ENCODE results near the gene SPRR3.

SPRR3 gene

DNA sequence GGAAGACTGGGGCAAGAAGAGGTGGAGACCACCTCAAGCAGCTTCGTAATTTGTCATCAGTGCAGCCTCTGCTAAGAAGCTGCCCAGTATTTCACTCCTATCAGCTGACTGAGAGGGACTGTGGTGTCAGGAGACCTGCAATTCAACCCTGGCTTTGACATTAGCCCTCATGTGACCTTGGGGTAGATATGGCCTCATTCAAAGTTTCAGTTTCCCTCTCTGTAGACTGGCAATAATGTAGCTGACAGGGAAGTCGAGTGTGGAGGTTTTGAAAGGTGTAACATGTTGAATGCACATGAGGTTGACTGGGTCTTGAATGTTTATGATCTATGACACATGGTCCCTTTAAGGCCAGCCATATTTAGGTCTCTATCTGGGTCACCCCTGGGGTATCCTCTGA, 33.3 kb upstream of the SPRR3 start:
- no peak overlapping the region for H3K4me3 ChIP-seq (ENCODE audit: low read length)
- peaks cover 12% of the 10 kb centered on the region for H3K4me1 ChIP-seq (ENCODE audit: control insufficient read depth, insufficient read depth, low read length)
- no peaks in the 10 kb centered on the region for H3K27me3 ChIP-seq (ENCODE audit: control insufficient read depth, insufficient read depth, low read length)
- H3K9me3 ChIP-seq (ENCODE audit: control insufficient read depth, low read length), result no peaks in the 10 kb centered on the region
- H3K36me3 ChIP-seq (ENCODE audit: control insufficient read depth, insufficient read depth, low read length), result no peaks in the 10 kb centered on the region
- H3K9ac ChIP-seq (ENCODE audit: low read length), result no peak overlapping the region

DNA sequence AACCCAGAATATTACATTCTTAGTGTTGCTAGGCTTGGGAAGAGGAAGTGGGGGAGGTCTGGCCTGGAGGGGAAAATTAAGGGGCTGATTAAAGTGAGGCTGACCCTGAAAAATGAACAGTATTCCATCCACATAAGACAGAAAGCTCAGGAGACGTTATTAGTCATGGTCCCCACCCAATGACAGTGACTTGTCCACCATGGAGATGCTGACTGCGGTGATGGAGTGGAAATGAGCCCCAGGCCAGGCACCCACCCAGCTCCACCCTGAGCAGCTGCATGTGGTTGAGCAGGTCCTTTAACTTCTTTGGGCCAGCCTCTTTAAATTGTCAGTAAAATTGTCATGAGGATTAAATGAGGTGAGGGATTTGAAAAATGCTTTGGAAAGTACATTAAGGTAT, 32.5 kb upstream of the SPRR3 start:
- Histone ChIP-seq H3K36me3 (ENCODE audit: control insufficient read depth, insufficient read depth, low read length) (no peaks in the 10 kb centered on the region), H3K9ac (ENCODE audit: low read length) (no peak overlapping the region), H3K4me3 (ENCODE audit: low read length) (no peak overlapping the region), H3K9me3 (ENCODE audit: control insufficient read depth, low read length) (no peaks in the 10 kb centered on the region), H3K27me3 (ENCODE audit: control insufficient read depth, insufficient read depth, low read length) (no peaks in the 10 kb centered on the region), H3K4me1 (ENCODE audit: control insufficient read depth, insufficient read depth, low read length) (peaks cover 12% of the 10 kb centered on the region)

DNA sequence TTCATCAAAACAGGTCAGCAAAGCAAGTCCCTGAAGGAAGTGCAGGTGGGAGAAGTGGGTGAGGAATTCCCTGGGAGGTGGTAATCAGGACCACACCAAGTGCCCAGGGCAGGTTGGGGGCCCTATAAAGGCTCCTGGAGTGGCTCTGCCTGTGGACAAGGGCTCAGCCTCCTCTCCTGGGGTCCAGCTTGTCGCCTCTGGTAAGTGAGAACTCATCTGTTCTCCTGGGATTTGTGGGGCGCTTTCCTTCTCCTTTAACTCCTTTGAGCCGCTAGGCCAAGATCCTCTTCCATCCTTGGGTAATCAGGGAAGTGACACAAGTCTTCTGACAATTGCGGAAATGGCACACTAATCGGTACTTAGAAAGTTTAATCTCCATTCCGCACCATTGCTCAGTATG, 31.1 kb upstream of the SPRR3 start, which contains the start of gene SPRR4:
SPRR4 (plus strand) TSS at position 154 of the 400 bp plus-strand sequence. CDS start 1,243 bp downstream, outside the sequence.
- Histone ChIP-seq H3K9ac (ENCODE audit: low read length) (no peak within 1 kb of the TSS), H3K4me3 (ENCODE audit: low read length) (no peak within 1 kb of the TSS), H3K27me3 (ENCODE audit: control insufficient read depth, insufficient read depth, low read length) (no peaks in the 10 kb centered on the region), H3K9me3 (ENCODE audit: control insufficient read depth, low read length) (no peaks in the 10 kb centered on the region), H3K4me1 (ENCODE audit: control insufficient read depth, insufficient read depth, low read length) (peaks cover 12% of the 10 kb centered on the region), H3K36me3 (ENCODE audit: control insufficient read depth, insufficient read depth, low read length) (no peaks in the 10 kb centered on the region)

DNA sequence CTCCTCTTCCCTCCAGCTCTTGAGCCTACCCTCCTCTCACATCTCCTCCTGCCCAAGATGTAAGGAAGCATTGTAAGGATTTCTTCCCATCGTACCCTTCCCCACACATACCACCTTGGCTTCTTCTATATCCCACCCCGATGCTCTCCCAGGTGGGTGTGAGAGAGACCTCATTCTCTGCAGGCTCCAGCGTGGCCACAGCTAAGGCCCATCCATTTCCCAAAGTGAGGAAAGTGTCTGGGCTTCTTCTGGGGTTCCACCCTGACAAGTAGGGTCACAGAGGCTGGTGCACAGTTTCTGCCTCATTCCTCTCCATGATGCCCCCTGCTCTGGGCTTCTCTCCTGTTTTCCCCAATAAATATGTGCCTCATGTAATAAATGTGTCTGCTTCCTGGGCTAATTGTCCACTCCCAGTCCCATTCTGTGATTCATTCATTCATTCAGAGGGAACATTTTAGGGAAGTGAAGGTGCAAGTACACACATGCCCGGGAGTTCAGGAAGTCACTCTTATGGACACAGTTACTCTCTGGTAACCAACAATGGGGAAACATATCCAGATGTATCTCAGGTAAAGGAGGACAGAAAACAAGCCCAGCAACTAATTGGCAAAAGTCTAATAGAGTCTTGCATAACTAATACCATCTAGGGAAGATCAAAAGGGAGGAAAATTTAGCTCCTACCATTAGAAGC, 29.2 kb upstream of the SPRR3 start:
- H3K36me3 ChIP-seq (ENCODE audit: control insufficient read depth, insufficient read depth, low read length), result no peaks in the 10 kb centered on the region
- no peaks in the 10 kb centered on the region for H3K27me3 ChIP-seq (ENCODE audit: control insufficient read depth, insufficient read depth, low read length)
- peaks cover 6% of the 10 kb centered on the region for H3K4me1 ChIP-seq (ENCODE audit: control insufficient read depth, insufficient read depth, low read length)
- H3K4me3 ChIP-seq (ENCODE audit: low read length), result no peak overlapping the region
- no peaks in the 10 kb centered on the region for H3K9me3 ChIP-seq (ENCODE audit: control insufficient read depth, low read length)
- no peak overlapping the region for H3K9ac ChIP-seq (ENCODE audit: low read length)

DNA sequence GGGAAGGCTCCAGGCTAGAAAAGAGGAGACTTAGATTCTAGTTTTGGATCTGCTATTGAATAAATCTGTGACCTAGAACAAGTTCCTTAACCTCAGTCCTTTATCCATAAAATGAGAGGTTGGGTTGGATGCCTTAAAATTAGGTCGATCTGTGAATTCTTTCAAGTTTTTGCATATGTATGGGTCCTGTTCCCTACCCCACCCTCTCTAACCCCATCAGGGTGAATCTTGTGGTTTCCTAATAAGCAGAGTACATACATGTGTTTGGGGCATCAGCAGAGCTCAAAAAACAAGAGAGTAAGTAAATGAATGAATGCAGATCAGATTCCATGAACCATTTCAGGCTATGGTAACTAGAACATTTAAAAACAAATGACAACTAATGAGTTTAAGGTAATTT, 24.9 kb upstream of the SPRR3 start:
- Histone ChIP-seq H3K9ac (ENCODE audit: low read length) (no peak overlapping the region), H3K4me1 (ENCODE audit: control insufficient read depth, insufficient read depth, low read length) (no peaks in the 10 kb centered on the region), H3K4me3 (ENCODE audit: low read length) (no peak overlapping the region), H3K9me3 (ENCODE audit: control insufficient read depth, low read length) (no peaks in the 10 kb centered on the region), H3K27me3 (ENCODE audit: control insufficient read depth, insufficient read depth, low read length) (no peaks in the 10 kb centered on the region), H3K36me3 (ENCODE audit: control insufficient read depth, insufficient read depth, low read length) (no peaks in the 10 kb centered on the region)

DNA sequence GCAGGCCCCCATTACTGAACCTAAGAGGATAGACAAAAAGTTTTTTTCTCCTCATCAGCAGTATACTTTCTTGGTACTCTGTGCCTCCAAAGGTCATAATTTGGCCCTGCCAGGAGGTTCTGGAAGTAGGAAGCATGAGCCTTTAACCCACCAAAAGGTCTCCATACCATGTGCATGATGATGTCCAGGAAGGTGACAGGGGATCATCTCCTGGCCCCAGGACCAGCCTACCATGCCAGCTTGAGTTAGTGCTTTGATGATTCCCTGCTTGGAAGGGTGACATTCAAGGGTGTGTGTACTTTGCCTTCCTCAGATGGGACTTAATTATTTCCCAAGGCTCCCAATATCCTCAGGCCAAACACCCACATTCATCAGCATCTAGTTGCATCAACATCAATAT, 23.9 kb upstream of the SPRR3 start:
- Histone ChIP-seq H3K4me1 (ENCODE audit: control insufficient read depth, insufficient read depth, low read length) (no peaks in the 10 kb centered on the region), H3K4me3 (ENCODE audit: low read length) (no peak overlapping the region), H3K27me3 (ENCODE audit: control insufficient read depth, insufficient read depth, low read length) (no peaks in the 10 kb centered on the region), H3K9ac (ENCODE audit: low read length) (no peak overlapping the region), H3K9me3 (ENCODE audit: control insufficient read depth, low read length) (no peaks in the 10 kb centered on the region), H3K36me3 (ENCODE audit: control insufficient read depth, insufficient read depth, low read length) (no peaks in the 10 kb centered on the region)

DNA sequence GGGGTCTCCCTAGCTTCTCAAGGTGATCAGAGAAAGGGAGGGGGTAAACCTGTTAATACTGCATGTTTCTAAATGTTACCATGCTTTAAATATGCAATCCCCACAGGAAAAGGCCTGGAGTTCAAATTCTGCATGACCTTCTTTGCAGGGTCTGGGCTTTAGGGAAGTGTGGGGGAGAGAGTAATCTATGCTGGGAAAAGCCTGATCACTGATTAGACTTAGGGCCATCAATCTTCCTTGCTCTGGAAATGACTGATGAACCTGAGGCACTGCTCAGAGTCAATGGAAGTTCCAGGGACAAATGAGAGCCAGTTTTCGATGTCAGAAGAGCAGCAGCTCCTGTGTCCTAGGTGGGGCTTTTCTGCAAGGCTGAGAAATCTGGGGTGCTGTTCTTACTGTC, 20.9 kb upstream of the SPRR3 start:
- Histone ChIP-seq H3K9me3 (ENCODE audit: control insufficient read depth, low read length) (no peaks in the 10 kb centered on the region), H3K27me3 (ENCODE audit: control insufficient read depth, insufficient read depth, low read length) (no peaks in the 10 kb centered on the region), H3K9ac (ENCODE audit: low read length) (no peak overlapping the region), H3K36me3 (ENCODE audit: control insufficient read depth, insufficient read depth, low read length) (no peaks in the 10 kb centered on the region), H3K4me1 (ENCODE audit: control insufficient read depth, insufficient read depth, low read length) (no peaks in the 10 kb centered on the region), H3K4me3 (ENCODE audit: low read length) (no peak overlapping the region)

DNA sequence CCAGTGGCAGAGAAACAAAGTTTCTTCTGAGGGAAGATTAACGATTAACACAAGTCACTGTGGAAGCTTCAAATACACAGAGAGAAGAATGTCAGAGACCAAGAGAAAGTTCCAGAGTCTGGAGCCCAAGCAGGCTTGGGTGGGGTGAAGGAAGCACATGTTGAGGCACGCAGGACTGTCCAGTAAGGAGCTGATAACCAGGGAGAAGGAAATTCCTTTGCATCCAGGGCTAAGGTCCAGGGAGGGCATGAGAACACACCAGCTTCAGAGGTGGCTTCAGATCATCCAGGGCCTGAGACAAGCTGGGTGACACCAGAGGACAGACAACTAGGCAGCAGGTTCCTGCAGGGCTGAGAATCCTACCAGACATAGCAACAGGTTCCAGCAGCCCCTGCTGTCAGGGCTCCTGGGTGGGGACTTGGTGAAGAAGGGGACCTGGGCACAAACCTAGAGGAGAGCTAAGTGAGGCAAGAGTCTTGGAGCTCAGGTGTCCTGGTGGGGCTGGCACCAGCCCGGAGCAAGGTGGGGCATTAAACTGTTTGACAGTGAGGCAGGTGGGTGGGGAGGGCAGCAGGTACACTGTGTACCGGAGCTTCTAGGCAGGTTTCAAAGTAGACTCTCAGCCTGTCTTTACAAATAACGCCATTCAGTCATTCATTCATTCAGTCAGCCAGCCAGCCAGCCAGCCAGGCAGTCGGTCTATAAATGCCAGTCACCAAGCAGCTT, 20.2 kb upstream of the SPRR3 start:
- H3K4me1 ChIP-seq (ENCODE audit: control insufficient read depth, insufficient read depth, low read length), result no peaks in the 10 kb centered on the region
- H3K4me3 ChIP-seq (ENCODE audit: low read length), result no peak overlapping the region
- H3K9ac ChIP-seq (ENCODE audit: low read length), result no peak overlapping the region
- no peaks in the 10 kb centered on the region for H3K9me3 ChIP-seq (ENCODE audit: control insufficient read depth, low read length)
- no peaks in the 10 kb centered on the region for H3K36me3 ChIP-seq (ENCODE audit: control insufficient read depth, insufficient read depth, low read length)
- no peaks in the 10 kb centered on the region for H3K27me3 ChIP-seq (ENCODE audit: control insufficient read depth, insufficient read depth, low read length)

DNA sequence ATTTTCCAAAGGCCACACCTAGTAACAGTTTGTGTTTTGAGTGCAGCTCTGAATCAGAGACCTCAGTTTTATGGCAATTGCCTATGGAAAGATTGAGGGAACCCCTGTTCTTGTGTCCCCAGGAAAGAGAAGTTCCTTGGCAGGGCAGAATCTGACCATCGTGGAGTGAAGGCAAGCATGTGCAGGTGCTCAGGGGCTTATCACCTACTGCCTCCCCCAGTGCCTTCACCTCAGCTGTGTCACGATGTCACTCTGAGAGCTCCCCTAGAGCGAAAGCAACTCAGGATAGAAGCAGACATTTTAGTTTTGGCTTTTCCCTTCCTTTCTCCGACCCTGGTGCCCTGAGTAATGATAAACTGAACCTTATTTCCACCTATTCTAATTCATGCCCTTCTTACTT, 19.5 kb upstream of the SPRR3 start:
- Histone ChIP-seq H3K36me3 (ENCODE audit: control insufficient read depth, insufficient read depth, low read length) (no peaks in the 10 kb centered on the region), H3K27me3 (ENCODE audit: control insufficient read depth, insufficient read depth, low read length) (no peaks in the 10 kb centered on the region), H3K9ac (ENCODE audit: low read length) (no peak overlapping the region), H3K9me3 (ENCODE audit: control insufficient read depth, low read length) (no peaks in the 10 kb centered on the region), H3K4me1 (ENCODE audit: control insufficient read depth, insufficient read depth, low read length) (no peaks in the 10 kb centered on the region), H3K4me3 (ENCODE audit: low read length) (no peak overlapping the region)

DNA sequence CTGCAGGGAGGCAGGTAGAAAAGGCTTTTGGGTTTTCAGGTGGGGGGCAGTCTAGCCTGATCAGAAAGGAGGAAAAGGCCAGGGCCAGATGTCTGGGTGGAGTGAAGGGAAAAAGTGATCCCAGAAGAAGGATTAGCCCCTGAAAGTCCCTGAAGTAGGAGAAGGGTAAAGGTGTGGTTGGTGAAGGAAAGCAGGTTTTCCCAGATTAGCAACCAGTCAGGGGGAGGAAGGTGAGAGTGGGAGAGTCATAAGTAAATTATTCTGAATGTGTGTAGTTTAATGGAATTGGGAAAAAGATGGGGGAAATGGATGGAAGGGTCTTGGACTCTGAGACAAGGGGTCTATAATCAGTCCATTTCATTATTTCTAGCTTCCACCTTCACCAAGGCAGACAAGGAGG, 18.3 kb upstream of the SPRR3 start:
- Histone ChIP-seq H3K4me1 (ENCODE audit: control insufficient read depth, insufficient read depth, low read length) (no peaks in the 10 kb centered on the region), H3K36me3 (ENCODE audit: control insufficient read depth, insufficient read depth, low read length) (no peaks in the 10 kb centered on the region), H3K9ac (ENCODE audit: low read length) (no peak overlapping the region), H3K27me3 (ENCODE audit: control insufficient read depth, insufficient read depth, low read length) (no peaks in the 10 kb centered on the region), H3K9me3 (ENCODE audit: control insufficient read depth, low read length) (no peaks in the 10 kb centered on the region), H3K4me3 (ENCODE audit: low read length) (no peak overlapping the region)

DNA sequence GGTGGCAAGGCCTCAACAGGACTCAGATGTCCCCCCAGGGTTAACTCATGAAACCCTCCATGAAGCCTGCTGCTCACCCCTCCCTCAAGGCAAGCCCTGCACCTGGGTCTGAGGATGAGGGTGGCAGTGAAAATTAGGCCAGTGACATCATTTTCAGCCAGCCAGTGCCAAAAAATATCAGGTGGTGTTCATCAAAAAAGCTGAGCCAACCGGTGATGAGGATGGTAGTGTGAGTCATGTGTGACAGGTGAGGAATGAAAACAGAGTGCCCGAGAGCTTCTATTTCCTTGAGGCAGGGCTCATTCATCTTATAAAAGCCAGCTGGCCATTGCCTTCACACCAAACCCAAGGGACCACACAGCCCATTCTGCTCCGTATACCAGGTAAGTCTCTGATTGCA, 17.8 kb upstream of the SPRR3 start, which contains the start of gene SPRR1A:
SPRR1A (plus strand) TSS at position 339 of the 400 bp plus-strand sequence. CDS start 1,150 bp downstream, outside the sequence.
- H3K9ac ChIP-seq (ENCODE audit: low read length), result no peak within 1 kb of the TSS
- no peaks in the 10 kb centered on the region for H3K36me3 ChIP-seq (ENCODE audit: control insufficient read depth, insufficient read depth, low read length)
- H3K4me3 ChIP-seq (ENCODE audit: low read length), result no peak within 1 kb of the TSS
- H3K27me3 ChIP-seq (ENCODE audit: control insufficient read depth, insufficient read depth, low read length), result no peaks in the 10 kb centered on the region
- H3K4me1 ChIP-seq (ENCODE audit: control insufficient read depth, insufficient read depth, low read length), result no peaks in the 10 kb centered on the region
- H3K9me3 ChIP-seq (ENCODE audit: control insufficient read depth, low read length), result no peaks in the 10 kb centered on the region

DNA sequence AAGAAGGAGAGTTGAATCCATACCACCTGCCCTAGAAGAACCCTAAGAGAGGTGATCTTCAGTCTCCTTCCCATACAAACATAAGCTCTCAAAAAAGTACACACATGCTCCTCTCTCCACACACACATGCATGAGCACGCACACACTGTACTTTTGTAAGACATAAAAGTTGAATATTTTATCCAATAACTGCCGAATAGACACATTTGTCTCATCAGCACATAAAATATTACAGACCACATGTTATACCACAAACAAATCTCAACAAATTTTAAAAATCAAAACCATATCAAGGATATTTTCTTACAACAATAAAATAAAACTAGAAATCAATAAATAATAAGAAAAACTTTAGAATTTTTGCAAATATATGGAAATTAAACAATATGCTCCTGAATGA, 15.0 kb upstream of the SPRR3 start:
- no peaks in the 10 kb centered on the region for H3K9me3 ChIP-seq (ENCODE audit: control insufficient read depth, low read length)
- H3K4me1 ChIP-seq (ENCODE audit: control insufficient read depth, insufficient read depth, low read length), result no peaks in the 10 kb centered on the region
- no peak overlapping the region for H3K4me3 ChIP-seq (ENCODE audit: low read length)
- H3K9ac ChIP-seq (ENCODE audit: low read length), result no peak overlapping the region
- H3K27me3 ChIP-seq (ENCODE audit: control insufficient read depth, insufficient read depth, low read length), result no peaks in the 10 kb centered on the region
- H3K36me3 ChIP-seq (ENCODE audit: control insufficient read depth, insufficient read depth, low read length), result no peaks in the 10 kb centered on the region
